ENCODE measurements around the gene RELA. TPM values are rescaled to one million over a fixed set of nuclear protein-coding genes. Genes with fewer than 3 reads are reported as not detected.
A peak's percentile ranks its signal among the peaks of the same experiment; 100 is the strongest.

Gene RELA
- total and polyA plus RNA-seq, 2 experiments from 2014 or later: 18.5 to 22.8 TPM

DNA sequence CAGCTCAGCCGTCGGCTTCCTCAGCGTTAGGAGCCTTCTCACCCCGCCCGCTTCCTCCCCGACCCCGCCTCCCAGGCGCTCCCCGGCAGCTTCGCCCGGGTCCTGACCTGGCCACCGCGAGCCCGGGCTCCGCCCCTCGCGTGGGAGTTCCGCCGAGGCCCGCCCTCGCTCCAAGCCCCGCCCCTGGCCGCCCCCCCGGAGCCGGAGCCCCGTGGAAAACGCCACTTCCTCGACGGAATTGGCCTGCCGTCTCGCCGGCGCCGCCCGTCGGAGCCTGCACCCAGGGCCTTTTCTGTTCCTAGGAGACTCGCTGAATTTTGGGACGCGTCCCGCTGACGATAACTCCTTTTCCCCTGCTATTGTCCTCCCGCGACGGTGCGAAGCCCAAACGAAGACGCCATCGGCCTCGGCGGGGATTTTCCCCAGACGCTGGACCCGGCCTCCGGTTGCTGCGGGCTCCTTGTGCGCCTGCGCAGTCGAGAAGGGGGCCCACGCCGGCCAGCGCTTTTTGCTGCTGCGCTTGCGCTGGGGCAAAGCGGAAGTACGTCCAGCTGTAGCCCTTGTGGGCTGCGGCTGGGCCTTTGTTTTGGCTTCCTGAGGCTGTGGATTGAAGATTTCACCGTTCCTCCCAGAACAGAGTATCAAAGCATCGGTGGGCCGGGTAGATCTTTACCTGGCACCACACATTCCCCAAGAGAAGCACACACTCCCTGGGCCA is 10.0 kb downstream of the RELA start:
- Histone ChIP-seq H3K79me2 (replicated peaks; ENCODE audit: insufficient read depth) (no peaks in the 10 kb centered on the region), H3K9me2 (ENCODE audit: insufficient read depth) (no peaks in the 10 kb centered on the region), H3F3A (replicated peaks; ENCODE audit: low read depth) (peaks cover 20% of the 10 kb centered on the region), H2AFZ (no peak overlapping the region), H3K4me1 (ENCODE audit: insufficient read depth) (peaks cover 21% of the 10 kb centered on the region), H3K4me2 (peak overlapping the region; percentile 86), H3K4me3 (peak overlapping the region; percentile 54), H3K27me3 (ENCODE audit: insufficient read depth) (no peaks in the 10 kb centered on the region), H4K20me1 (replicated peaks; ENCODE audit: insufficient read depth) (peaks cover 5% of the 10 kb centered on the region; the same call in 1 of the 2 replicates), H3K27ac (ENCODE audit: low read depth) (peak overlapping the region; percentile 97), H3K36me3 (ENCODE audit: insufficient read depth) (peaks cover 11% of the 10 kb centered on the region; the same call in 1 of the 2 replicates)
- peaks cover 17% of the 10 kb centered on the region for H3K27me3 Mint-ChIP-seq (ENCODE audit: insufficient read depth, low read depth, poor library complexity)
- peak overlapping the region; percentile 91 for H3K27ac Mint-ChIP-seq
- peaks cover 37% of the 10 kb centered on the region for H3K36me3 Mint-ChIP-seq (ENCODE audit: low read depth)
- H3K4me1 Mint-ChIP-seq: peaks cover 21% of the 10 kb centered on the region
- H3K4me3 Mint-ChIP-seq: peak overlapping the region; percentile 78
- ATAC-seq: peak; percentile 89
- H3K9me3 Mint-ChIP-seq: no peaks in the 10 kb centered on the region
- DNase-seq (ENCODE audit: low spot score): peak; percentile 93
- TF ChIP-seq POLR2AphosphoS5 (IDR thresholded peaks at IDR 0.05; ENCODE audit: low read depth) (peak; percentile 61), EZH2phosphoT487 (IDR thresholded peaks at IDR 0.05; ENCODE audit: unreplicated experiment) (no peak)

DNA sequence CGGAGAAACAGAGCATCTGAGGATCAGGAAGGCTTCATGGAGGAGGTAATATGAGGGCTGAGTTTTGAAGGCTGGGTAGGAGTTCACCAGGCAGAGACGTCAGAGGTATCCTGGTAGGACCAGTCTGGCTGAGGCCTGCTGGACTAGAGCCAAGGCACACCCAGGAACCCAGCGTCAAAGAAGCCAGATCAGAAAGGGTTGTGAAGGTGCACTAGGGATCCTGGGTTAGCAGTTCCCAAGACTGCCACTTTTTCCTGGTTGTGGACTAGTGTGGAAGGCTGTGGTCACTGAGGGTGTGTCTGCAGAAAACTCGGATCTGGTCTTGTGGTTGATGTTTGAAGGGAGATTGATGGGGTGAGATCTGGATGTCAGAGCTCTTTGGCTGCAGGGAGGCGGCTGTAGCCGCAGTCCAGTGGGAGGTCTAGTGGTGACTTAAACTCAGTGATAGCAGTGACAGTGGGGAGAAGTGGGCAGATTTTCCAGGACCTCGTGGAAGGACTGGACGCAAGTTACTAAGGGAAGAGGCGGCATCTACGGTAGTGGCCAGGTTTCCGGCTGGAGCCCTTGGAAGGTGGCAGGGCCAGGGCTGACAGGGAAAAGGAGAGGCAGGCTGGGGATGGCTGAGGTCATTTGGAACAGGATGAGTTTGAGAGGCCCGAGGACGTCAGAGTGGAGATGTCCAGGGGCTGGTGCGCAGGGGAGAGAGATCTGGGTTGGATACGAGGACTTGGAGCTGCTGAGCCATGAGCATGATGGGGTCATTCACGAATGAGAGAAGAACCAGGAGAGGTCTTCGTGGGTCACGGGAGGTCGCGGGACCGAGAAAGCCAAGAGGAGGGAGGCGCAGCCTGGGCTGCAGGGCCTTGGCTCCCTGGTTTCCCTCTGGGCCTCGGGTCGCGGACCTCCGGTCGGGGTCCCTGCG is 10.9 kb downstream of the RELA start:
- Mint-ChIP-seq H3K4me1 (peaks cover 22% of the 10 kb centered on the region), H3K27ac (peak overlapping the region; percentile 18), H3K36me3 (ENCODE audit: low read depth) (peaks cover 29% of the 10 kb centered on the region), H3K27me3 (ENCODE audit: insufficient read depth, low read depth, poor library complexity) (peaks cover 18% of the 10 kb centered on the region), H3K9me3 (no peaks in the 10 kb centered on the region), H3K4me3 (peak overlapping the region; percentile 71)
- H3K79me2 ChIP-seq (replicated peaks; ENCODE audit: insufficient read depth): no peaks in the 10 kb centered on the region
- no peak overlapping the region for H2AFZ ChIP-seq
- H3K27me3 ChIP-seq (ENCODE audit: insufficient read depth): no peaks in the 10 kb centered on the region
- peaks cover 6% of the 10 kb centered on the region; the same call in 1 of the 2 replicates for H3K36me3 ChIP-seq (ENCODE audit: insufficient read depth)
- TF ChIP-seq POLR2AphosphoS5 (IDR thresholded peaks at IDR 0.05; ENCODE audit: low read depth): 0 out of 2 replicates have a peak, but pooled peaks have one; percentile 9
- TF ChIP-seq, protein P1, sequence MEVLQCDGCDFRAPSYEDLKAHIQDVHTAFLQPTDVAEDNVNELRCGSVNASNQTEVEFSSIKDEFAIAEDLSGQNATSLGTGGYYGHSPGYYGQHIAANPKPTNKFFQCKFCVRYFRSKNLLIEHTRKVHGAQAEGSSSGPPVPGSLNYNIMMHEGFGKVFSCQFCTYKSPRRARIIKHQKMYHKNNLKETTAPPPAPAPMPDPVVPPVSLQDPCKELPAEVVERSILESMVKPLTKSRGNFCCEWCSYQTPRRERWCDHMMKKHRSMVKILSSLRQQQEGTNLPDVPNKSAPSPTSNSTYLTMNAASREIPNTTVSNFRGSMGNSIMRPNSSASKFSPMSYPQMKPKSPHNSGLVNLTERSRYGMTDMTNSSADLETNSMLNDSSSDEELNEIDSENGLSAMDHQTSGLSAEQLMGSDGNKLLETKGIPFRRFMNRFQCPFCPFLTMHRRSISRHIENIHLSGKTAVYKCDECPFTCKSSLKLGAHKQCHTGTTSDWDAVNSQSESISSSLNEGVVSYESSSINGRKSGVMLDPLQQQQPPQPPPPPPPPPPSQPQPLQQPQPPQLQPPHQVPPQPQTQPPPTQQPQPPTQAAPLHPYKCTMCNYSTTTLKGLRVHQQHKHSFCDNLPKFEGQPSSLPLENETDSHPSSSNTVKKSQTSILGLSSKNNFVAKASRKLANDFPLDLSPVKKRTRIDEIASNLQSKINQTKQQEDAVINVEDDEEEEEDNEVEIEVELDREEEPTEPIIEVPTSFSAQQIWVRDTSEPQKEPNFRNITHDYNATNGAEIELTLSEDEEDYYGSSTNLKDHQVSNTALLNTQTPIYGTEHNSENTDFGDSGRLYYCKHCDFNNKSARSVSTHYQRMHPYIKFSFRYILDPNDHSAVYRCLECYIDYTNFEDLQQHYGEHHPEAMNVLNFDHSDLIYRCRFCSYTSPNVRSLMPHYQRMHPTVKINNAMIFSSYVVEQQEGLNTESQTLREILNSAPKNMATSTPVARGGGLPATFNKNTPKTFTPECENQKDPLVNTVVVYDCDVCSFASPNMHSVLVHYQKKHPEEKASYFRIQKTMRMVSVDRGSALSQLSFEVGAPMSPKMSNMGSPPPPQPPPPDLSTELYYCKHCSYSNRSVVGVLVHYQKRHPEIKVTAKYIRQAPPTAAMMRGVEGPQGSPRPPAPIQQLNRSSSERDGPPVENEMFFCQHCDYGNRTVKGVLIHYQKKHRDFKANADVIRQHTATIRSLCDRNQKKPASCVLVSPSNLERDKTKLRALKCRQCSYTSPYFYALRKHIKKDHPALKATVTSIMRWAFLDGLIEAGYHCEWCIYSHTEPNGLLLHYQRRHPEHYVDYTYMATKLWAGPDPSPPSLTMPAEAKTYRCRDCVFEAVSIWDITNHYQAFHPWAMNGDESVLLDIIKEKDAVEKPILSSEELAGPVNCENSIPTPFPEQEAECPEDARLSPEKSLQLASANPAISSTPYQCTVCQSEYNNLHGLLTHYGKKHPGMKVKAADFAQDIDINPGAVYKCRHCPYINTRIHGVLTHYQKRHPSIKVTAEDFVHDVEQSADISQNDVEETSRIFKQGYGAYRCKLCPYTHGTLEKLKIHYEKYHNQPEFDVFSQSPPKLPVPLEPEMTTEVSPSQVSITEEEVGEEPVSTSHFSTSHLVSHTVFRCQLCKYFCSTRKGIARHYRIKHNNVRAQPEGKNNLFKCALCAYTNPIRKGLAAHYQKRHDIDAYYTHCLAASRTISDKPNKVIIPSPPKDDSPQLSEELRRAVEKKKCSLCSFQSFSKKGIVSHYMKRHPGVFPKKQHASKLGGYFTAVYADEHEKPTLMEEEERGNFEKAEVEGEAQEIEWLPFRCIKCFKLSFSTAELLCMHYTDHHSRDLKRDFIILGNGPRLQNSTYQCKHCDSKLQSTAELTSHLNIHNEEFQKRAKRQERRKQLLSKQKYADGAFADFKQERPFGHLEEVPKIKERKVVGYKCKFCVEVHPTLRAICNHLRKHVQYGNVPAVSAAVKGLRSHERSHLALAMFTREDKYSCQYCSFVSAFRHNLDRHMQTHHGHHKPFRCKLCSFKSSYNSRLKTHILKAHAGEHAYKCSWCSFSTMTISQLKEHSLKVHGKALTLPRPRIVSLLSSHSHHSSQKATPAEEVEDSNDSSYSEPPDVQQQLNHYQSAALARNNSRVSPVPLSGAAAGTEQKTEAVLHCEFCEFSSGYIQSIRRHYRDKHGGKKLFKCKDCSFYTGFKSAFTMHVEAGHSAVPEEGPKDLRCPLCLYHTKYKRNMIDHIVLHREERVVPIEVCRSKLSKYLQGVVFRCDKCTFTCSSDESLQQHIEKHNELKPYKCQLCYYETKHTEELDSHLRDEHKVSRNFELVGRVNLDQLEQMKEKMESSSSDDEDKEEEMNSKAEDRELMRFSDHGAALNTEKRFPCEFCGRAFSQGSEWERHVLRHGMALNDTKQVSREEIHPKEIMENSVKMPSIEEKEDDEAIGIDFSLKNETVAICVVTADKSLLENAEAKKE (CRISPR knock-in tag; IDR thresholded peaks at IDR 0.05): no peak
- H4K20me1 ChIP-seq (replicated peaks; ENCODE audit: insufficient read depth): peaks cover 5% of the 10 kb centered on the region; the same call in 1 of the 2 replicates
- ATAC-seq (peak; percentile 2; the same call in 1 of the 3 replicates), DNase-seq (ENCODE audit: low spot score) (peak; percentile 29)
- H3K9me2 ChIP-seq (ENCODE audit: insufficient read depth): no peaks in the 10 kb centered on the region
- no peak overlapping the region for H3K27ac ChIP-seq (ENCODE audit: low read depth)
- peaks cover 18% of the 10 kb centered on the region for H3F3A ChIP-seq (replicated peaks; ENCODE audit: low read depth)
- H3K4me3 ChIP-seq: peak overlapping the region; percentile 54
- peak overlapping the region; percentile 86 for H3K4me2 ChIP-seq
- H3K4me1 ChIP-seq (ENCODE audit: insufficient read depth): peaks cover 21% of the 10 kb centered on the region
